Stimulated activated CD4-positive, alpha-beta T cell treated with anti-CD3 and anti-CD28 coated beads, Interleukin-15, amount 100 ng/mL, for 24 hours (primary cell): ENCODE results near the gene TELO2.
A peak's percentile ranks its signal among the peaks of the same experiment; 100 is the strongest.
"Not testable (repeated sequence)": the region's sequence is repeated elsewhere in the genome, so short reads cannot be mapped to it uniquely, and the experiment has no call there.

Experiments used
- DNase-seq: peaks from one replicate; pipeline ENCODE4 v3.0.0-alpha.2; 2020

TELO2 gene

GRCh38 chr16:1458336-1458976 lies 34.7 kb upstream of the TELO2 start:
- peak; percentile 42 for DNase-seq

GRCh38 chr16:1458977-1459341 lies 34.2 kb upstream of the TELO2 start:
- DNase-seq: no peak

- no peak for DNase-seq
These were observed 33.2 kb upstream of the TELO2 start for GRCh38 chr16:1459967-1460366.

DNA sequence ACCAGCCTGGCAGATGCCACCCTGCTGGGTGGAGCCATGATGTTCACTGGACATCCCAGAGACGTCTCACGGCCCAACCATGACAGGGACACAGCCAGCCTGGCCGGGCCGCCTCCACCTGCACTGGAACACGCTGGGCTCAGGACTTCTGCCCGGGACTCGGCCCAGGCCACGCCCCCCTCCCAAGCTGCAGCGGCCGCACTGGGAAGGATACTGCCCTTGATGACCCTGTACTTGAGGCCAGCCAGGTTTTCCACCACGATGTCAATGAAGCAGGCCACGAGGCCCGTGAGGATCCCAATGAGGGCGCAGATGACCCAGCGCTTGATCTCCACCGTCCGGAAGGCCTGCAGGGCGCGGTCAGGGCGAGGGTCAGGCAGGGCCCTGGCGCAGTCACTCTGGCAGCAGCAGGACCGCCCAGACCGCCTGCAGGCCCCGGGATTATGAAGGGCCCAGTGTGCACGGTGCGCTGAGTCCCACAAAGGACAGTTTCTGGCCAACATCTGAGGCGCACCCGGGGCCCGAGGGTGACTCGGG lies 32.5 kb upstream of the TELO2 start:
- no peak for DNase-seq

GRCh38 chr16:1461146-1461545 lies 32.0 kb upstream of the TELO2 start:
- DNase-seq: no peak

GRCh38 chr16:1464196-1464893 lies 28.8 kb upstream of the TELO2 start:
- no peak for DNase-seq

GRCh38 chr16:1464894-1465566 lies 28.1 kb upstream of the TELO2 start:
- no peak for DNase-seq

- DNase-seq: no peak
These were observed 27.6 kb upstream of the TELO2 start for GRCh38 chr16:1465567-1465915.

- no peak for DNase-seq
These were observed 27.1 kb upstream of the TELO2 start for GRCh38 chr16:1466054-1466453.

DNA sequence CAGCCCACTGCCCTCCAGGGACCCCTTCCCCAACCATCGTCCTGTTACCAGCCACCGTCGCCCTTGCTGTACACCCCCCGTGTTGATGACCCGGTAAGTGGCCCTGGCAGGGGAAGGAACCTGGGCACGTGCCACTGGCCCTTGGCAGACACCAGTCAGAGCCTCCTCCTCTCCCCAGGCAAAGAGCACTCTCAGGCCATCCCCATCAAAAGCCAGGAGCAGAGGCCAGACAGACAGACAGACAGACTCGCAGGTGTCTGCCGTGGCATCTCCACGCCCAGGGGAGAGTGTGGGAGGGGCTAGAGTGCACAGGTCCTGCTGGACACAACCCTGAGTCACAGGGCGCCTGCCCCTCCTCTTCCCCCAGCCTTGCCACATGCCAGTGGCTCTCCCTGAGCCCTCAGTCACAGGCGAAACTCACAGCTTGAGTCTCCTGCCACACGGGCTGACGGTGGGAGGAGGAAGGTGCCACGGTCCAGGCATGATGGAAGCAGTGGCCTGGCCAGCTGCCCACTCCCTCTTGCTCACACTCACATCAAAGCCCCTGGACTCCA lies 26.1 kb upstream of the TELO2 start:
- no peak for DNase-seq

DNA sequence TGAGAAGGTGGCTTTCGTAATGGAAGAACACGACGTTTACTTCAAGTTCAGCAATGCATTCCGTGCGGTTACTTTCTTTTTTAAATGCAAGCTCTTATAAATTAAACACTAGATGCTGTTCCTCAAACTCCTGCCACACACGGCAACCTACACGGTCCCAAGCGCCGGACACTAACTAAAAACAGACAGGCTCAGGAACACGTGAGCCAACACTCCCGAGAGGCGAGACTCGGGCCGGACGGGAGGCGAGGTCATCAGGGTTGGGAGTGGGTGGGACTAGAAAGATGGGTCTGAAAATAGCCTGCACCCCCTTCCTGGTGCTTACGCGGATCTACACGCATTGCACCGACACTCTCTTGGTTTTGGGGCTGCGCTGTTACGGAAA lies 24.7 kb upstream of the TELO2 start:
- DNase-seq: no peak

DNA sequence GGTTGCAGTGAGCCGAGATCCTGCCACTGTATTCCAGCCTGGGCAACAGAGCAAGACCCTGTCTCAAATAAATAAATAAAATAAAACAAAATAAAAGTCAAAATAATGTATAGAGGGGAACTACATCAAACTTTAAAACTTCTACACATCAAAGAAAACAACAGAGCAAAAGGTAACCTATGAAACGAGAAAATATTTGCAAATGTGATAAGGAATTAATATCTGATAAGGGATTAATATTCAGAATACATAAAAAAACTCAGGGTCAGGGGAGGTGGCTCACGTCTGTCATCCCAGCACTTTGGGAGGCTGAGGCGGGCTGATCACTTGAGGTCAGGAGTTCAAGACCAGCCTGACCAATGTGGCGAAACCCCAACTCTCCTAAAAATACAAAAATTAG lies 24.0 kb upstream of the TELO2 start:
- DNase-seq: not testable (repeated sequence)

DNA sequence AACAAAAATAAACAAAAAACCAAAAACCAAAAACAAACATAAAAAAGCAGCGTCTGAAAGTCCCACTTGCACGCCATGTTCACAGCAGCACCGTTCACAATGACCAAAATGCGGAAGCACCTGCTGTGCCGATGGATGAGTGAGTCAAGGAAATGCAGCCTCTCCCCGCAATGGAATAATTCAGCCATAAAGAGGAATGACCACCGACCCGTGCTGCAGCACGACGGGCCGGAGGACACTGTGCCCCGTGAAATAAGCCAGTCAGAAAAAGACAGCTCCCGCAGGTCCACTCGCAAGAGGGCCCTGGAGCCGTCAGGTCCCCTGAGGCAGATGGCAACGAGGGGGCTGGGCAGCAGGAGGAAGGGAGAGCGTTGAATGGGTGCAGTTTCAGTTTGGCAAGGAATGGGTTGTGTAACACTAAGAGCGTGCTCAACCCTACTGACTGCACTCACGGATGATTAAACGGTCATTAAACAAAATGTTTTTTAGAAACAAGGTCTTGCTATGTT lies 23.4 kb upstream of the TELO2 start:
- no peak for DNase-seq

DNA sequence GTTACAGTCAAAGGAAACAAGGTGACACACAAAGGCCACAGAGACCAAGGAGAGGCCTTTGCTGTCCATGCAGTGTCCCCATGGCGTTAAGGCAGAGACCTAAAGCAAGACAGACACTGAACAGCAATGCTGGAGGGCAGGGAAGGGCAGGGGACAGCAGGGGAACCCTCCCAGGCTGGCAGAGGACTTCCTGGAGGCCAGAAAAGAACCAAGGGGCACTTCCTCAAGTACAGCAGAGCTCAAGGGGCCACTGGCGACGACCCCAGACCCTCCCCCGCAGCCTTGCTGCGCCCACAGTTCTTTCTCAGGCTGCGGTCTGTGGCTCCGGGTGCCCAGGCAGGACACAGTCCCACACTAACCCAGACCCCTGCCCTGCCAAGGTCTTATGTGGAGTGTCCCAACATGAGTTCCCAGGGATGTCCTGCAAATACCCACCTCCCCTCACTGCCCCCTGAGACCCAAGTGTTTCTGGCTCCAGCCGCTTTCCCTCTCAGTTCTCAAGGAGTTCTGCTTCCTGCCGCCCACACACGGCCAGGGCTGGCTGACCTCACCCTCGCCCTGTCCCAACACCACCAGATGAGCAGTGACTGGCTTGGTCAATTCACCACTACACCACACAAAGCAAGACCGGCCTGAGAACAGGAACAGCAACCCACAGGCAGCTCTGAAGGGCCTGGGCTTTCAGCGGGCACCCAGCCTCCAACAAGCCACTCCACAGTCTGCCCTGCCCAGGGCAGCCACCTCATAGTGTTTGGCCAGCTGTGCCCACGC lies 22.5 kb upstream of the TELO2 start:
- DNase-seq: no peak

- no peak for DNase-seq
These were observed 21.5 kb upstream of the TELO2 start for GRCh38 chr16:1471569-1472194.

GRCh38 chr16:1472974-1473373 lies 20.2 kb upstream of the TELO2 start:
- DNase-seq: no peak

GRCh38 chr16:1474082-1474795 lies 18.9 kb upstream of the TELO2 start:
- no peak for DNase-seq

GRCh38 chr16:1474796-1475551 lies 18.2 kb upstream of the TELO2 start, which contains the start of gene CLCN7:
Gene CLCN7, minus strand, starts transcription at chr16:1475028. Its CDS starts 54 bp downstream, at chr16:1474974.
- DNase-seq: peak; percentile 94

DNA sequence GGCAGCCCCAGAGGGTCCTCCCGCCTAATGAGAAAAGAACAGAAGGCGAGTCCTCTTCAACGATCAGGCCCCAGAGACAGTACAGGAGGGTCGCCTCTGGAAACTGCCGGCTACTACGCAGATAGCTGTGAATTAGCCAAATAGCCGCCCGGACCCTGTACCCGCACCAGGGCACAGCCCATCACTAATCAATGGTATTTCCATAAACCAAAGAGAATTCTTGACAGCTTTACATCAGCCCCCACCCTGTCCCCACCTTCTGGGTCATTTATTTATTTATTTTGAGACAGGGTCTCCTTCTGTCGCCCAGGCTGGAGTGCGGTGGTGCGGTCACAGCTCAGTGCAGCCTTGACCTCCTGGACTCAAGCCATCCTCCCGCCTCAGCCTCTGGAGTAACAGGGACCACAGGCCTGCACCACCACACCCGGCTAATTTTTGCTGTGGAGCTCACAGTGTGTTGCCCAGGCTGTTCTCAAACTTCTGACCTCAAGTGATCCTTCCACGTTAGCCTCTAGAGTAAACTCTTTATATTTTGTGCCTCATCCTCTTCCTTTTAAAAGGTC lies 17.5 kb upstream of the TELO2 start:
- DNase-seq: no peak

DNA sequence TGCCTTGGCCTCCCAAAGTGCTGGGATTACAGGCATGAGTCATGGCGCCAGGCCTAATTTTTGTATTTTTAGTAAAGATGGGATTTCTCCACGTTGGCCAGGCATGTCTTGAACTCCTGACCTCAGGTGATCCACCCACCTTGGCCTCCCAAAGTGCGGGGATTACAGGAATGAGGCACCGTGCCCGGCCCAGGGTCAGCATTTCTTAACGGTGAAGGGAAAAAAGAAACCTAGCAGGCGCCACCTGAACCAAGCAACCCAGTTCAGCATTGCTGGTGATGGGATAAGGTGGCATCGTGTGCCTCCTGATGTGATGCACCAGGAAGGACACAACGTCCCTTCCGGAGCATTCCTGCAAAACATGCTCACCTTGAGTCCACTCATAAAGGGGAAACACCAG lies 16.1 kb upstream of the TELO2 start:
- DNase-seq: no peak
